ENCODE results near the gene CDH18. TPM values are rescaled to one million over a fixed set of nuclear protein-coding genes. Genes with fewer than 3 reads are reported as not detected.

Gene CDH18
- total and polyA plus RNA-seq, 2 donors (not counting 1 experiment from before 2014, with no cell fraction given): 0.16 to 0.33 TPM

DNA sequence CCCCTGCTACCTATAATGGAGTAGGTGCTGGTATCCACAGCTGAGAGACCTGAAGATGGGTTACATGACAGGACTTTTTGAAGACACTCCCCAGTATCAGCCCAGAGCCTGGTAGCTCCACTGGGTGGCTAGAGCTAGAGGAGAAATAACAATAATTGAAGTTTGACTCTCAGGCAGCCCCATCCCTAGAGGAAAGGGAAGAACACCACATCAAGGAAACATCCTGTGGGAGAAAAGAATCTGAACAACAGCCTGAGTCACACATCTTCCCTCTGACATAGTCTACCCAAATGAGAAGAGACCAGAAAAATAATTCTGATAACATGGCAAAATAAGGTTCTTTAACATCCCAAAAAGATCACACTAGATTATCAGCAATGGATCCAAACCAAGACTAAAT is 432.1 kb downstream of the CDH18 start:
- no peak for TF ChIP-seq EZH2 (IDR thresholded peaks at IDR 0.05; ENCODE audit: low read length, missing control alignments)
- TF ChIP-seq, protein P1, sequence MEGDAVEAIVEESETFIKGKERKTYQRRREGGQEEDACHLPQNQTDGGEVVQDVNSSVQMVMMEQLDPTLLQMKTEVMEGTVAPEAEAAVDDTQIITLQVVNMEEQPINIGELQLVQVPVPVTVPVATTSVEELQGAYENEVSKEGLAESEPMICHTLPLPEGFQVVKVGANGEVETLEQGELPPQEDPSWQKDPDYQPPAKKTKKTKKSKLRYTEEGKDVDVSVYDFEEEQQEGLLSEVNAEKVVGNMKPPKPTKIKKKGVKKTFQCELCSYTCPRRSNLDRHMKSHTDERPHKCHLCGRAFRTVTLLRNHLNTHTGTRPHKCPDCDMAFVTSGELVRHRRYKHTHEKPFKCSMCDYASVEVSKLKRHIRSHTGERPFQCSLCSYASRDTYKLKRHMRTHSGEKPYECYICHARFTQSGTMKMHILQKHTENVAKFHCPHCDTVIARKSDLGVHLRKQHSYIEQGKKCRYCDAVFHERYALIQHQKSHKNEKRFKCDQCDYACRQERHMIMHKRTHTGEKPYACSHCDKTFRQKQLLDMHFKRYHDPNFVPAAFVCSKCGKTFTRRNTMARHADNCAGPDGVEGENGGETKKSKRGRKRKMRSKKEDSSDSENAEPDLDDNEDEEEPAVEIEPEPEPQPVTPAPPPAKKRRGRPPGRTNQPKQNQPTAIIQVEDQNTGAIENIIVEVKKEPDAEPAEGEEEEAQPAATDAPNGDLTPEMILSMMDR (conservative IDR thresholded peaks at IDR 0.05 in 1 of 2, IDR thresholded peaks at IDR 0.05 in 1 of 2; ENCODE audit: low read depth in 1 of 2, low read length in 2 of 2): no peak
- H3K4me2 ChIP-seq (ENCODE audit: extremely low read depth, insufficient read depth, low read length): no peak overlapping the region

DNA sequence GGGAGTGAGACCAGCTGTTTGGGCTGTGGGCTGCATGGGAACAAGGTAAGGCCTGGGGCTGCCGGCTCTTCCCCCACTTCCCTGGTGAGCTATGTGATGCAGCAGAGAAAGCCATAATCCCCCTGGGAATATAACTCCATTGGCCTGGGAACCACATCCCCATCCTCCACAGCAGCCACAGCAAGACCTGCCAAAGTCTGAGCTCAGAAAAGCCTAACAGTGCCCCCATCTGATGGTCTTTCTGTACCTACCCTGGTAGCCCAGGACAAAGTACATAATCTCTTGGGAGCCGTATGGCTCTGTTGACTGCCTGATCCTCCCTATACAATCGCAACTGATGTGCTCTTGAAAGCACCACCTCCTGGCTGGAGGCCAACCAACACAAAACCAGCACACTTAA is 432.6 kb downstream of the CDH18 start:
- no peak overlapping the region for H3K4me2 ChIP-seq (ENCODE audit: extremely low read depth, insufficient read depth, low read length)
- no peaks in the 10 kb centered on the region for H3K4me1 ChIP-seq (ENCODE audit: control insufficient read depth, extremely low read depth, insufficient read depth, low read length)
- no peak overlapping the region for H3K4me3 ChIP-seq (replicated peaks in 1 of 4; ENCODE audit: control extremely low read depth in 1 of 4, insufficient read depth in 1 of 4, low read depth in 3 of 4, low read length in 4 of 4)
- H2AFZ ChIP-seq (ENCODE audit: low read length): no peak overlapping the region
- TF ChIP-seq, protein P1 (conservative IDR thresholded peaks at IDR 0.05 in 1 of 2, IDR thresholded peaks at IDR 0.05 in 1 of 2; ENCODE audit: low read depth in 1 of 2, low read length in 2 of 2): no peak
- TF ChIP-seq EZH2 (IDR thresholded peaks at IDR 0.05; ENCODE audit: low read length, missing control alignments): no peak
- H3K27me3 ChIP-seq (ENCODE audit: control insufficient read depth, insufficient read depth, low read length): no peaks in the 10 kb centered on the region
- DNase-seq (ENCODE audit: low read depth in 2 of 2): no peak
- no peak overlapping the region for H3K9ac ChIP-seq (ENCODE audit: insufficient read depth, low read length)
- H3K36me3 ChIP-seq (ENCODE audit: control insufficient read depth, insufficient read depth, low read length): no peaks in the 10 kb centered on the region
- no peak overlapping the region for H3K27ac ChIP-seq (ENCODE audit: insufficient read depth, low read length)
- H3K9me3 ChIP-seq (ENCODE audit: control insufficient read depth, insufficient read depth, low read depth, low read length): no peaks in the 10 kb centered on the region
- H4K20me1 ChIP-seq (ENCODE audit: control insufficient read depth, extremely low read depth, insufficient read depth, low read length): no peaks in the 10 kb centered on the region
- no peaks in the 10 kb centered on the region for H3K79me2 ChIP-seq (ENCODE audit: control insufficient read depth, insufficient read depth, low read length)

More for the DNA sequence above, 432.1 kb downstream of the CDH18 start:
- Histone ChIP-seq H3K4me3 (replicated peaks in 1 of 4; ENCODE audit: control extremely low read depth in 1 of 4, insufficient read depth in 1 of 4, low read depth in 3 of 4, low read length in 4 of 4) (no peak overlapping the region), H3K36me3 (ENCODE audit: control insufficient read depth, insufficient read depth, low read length) (no peaks in the 10 kb centered on the region), H3K4me1 (ENCODE audit: control insufficient read depth, extremely low read depth, insufficient read depth, low read length) (no peaks in the 10 kb centered on the region), H3K27me3 (ENCODE audit: control insufficient read depth, insufficient read depth, low read length) (no peaks in the 10 kb centered on the region), H3K27ac (ENCODE audit: insufficient read depth, low read length) (no peak overlapping the region), H4K20me1 (ENCODE audit: control insufficient read depth, extremely low read depth, insufficient read depth, low read length) (no peaks in the 10 kb centered on the region), H3K79me2 (ENCODE audit: control insufficient read depth, insufficient read depth, low read length) (no peaks in the 10 kb centered on the region), H3K9me3 (ENCODE audit: control insufficient read depth, insufficient read depth, low read depth, low read length) (no peaks in the 10 kb centered on the region), H3K9ac (ENCODE audit: insufficient read depth, low read length) (no peak overlapping the region), H2AFZ (ENCODE audit: low read length) (no peak overlapping the region)
- peak in 1 of 2 donors; percentile 33 for DNase-seq (ENCODE audit: low read depth in 2 of 2)

DNA sequence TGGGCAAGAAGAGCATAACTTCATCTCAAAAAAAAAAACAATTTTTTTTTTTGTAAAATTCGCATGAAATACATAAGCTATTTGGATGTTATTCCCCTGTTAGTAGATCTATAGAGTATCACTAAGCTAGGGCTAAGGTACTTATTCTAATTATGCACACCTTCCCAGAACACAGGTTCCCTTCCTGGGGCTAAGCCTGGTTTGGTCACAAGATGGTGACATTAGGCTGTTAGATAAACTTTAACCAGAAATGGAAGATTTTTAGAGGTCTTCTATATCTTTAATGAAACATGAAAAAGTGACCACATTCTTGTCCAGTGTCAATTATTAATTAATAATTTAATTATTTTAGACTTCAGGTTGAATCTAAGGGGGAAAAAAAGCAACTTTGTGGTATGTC is 433.5 kb downstream of the CDH18 start:
- H3K27me3 ChIP-seq (ENCODE audit: control insufficient read depth, insufficient read depth, low read length): no peaks in the 10 kb centered on the region

More for the DNA sequence above, 433.5 kb downstream of the CDH18 start:
- H3K4me3 ChIP-seq (replicated peaks in 1 of 4; ENCODE audit: control extremely low read depth in 1 of 4, insufficient read depth in 1 of 4, low read depth in 3 of 4, low read length in 4 of 4): no peak overlapping the region
- no peaks in the 10 kb centered on the region for H3K9me3 ChIP-seq (ENCODE audit: control insufficient read depth, insufficient read depth, low read depth, low read length)
- TF ChIP-seq EZH2 (IDR thresholded peaks at IDR 0.05; ENCODE audit: low read length, missing control alignments): no peak
- TF ChIP-seq, protein P1 (conservative IDR thresholded peaks at IDR 0.05 in 1 of 2, IDR thresholded peaks at IDR 0.05 in 1 of 2; ENCODE audit: low read depth in 1 of 2, low read length in 2 of 2): peak in 1 of 2 donors; percentile 2
- no peaks in the 10 kb centered on the region for H3K4me1 ChIP-seq (ENCODE audit: control insufficient read depth, extremely low read depth, insufficient read depth, low read length)
- H3K9ac ChIP-seq (ENCODE audit: insufficient read depth, low read length): no peak overlapping the region
- H2AFZ ChIP-seq (ENCODE audit: low read length): no peak overlapping the region
- no peaks in the 10 kb centered on the region for H3K36me3 ChIP-seq (ENCODE audit: control insufficient read depth, insufficient read depth, low read length)
- H3K4me2 ChIP-seq (ENCODE audit: extremely low read depth, insufficient read depth, low read length): no peak overlapping the region
- no peak overlapping the region for H3K27ac ChIP-seq (ENCODE audit: insufficient read depth, low read length)
- DNase-seq (ENCODE audit: low read depth in 2 of 2): no peak
- no peaks in the 10 kb centered on the region for H4K20me1 ChIP-seq (ENCODE audit: control insufficient read depth, extremely low read depth, insufficient read depth, low read length)
- no peaks in the 10 kb centered on the region for H3K79me2 ChIP-seq (ENCODE audit: control insufficient read depth, insufficient read depth, low read length)

Measured in fibroblast of lung (primary cell).